Sciatic nerve (tissue), 2 donors: ENCODE data around the gene RBM7. TPM values are rescaled to one million over a fixed set of nuclear protein-coding genes. Genes with fewer than 3 reads are reported as not detected.

Experiments used
- ATAC-seq: fragments of 200-7000 bp; cut with Tn5 transposase; one replicate; pipeline ENCODE4 v1.9.1; 2020; ENCODE audit warnings: mild to moderate bottlenecking, moderate library complexity
- DNase-seq: peaks from one replicate; pipeline ENCODE4 v3.0.0-alpha.2; 2020; ENCODE audit warnings: low spot score
- intact Hi-C: fragments of 100-400 bp; cut with DNase I; formaldehyde crosslinking; loops from one replicate; pipeline ENCODE4 v1.14.2; 2022
- total RNA-seq: library from RNA; stranded (reverse); fragmentation: NEBNext Ultra II Directional; extraction: Animal tissue kit (Norgen Biotek cat#: 25700); gene quantifications from one replicate; pipeline ENCODE4 v1.2.1, GENCODE V29; 2021
- donor health status: DM: no; HTN: no; CAD: no.
- donor health status: DM: no; HTN: no; CAD: no.

Gene RBM7, protein sequence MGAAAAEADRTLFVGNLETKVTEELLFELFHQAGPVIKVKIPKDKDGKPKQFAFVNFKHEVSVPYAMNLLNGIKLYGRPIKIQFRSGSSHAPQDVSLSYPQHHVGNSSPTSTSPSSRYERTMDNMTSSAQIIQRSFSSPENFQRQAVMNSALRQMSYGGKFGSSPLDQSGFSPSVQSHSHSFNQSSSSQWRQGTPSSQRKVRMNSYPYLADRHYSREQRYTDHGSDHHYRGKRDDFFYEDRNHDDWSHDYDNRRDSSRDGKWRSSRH
- total RNA-seq = 30.9 TPM

DNA sequence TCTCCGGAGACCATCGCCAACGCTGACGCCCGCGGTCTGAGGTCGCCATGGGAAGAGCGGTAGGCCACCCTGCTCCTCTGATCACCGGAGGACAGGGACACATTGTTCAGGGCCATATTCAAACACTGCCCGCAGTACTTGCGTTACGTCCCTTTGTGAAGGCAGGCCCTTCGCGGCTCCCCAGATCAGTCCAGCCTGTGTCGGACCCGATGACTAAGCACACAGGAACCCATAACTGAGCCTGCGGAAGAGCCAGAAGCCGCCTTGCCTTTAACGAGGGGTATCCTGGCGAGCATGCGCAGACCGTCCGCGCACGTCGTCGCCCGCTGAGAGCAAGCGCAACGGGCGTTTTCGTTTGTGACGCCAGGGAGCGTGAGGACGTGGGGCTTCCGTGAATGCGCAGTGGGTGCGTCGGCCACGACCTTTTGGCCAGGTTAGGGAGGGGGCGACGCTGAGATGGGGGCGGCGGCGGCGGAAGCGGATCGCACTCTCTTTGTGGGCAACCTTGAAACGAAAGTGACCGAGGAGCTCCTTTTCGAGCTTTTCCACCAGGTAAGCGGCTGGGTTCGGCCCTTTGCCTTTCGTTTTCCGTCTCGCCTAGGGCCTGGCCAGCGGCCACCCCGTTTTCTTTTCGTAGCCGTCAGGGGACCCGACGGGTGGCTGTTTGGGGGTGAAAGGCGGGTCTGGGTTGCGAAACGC is at the start of gene RBM7, which contains the start of gene C11orf71:
RBM7 (plus strand) TSS at position 451 of the 699 bp plus-strand sequence; CDS start at position 457, 6 bp downstream.
C11orf71 (minus strand) TSS at position 296 of the 699 bp plus-strand sequence; CDS start at position 116, 180 bp downstream.
- intact Hi-C loops = no loop called here
- DNase-seq = peak; percentile 99

GRCh38 chr11:114353443-114353842 is 47.0 kb upstream of the RBM7 start:
- ATAC-seq (no peak), DNase-seq (no peak)
- intact Hi-C loops = no loop called here

More for the DNA sequence above, at the start of gene RBM7, which contains the start of gene C11orf71:
- ATAC-seq = peak; percentile 98

GRCh38 chr11:114354076-114354475 is 46.4 kb upstream of the RBM7 start:
- DNase-seq (no peak), ATAC-seq (no peak)
- intact Hi-C loops = no loop called here

DNA sequence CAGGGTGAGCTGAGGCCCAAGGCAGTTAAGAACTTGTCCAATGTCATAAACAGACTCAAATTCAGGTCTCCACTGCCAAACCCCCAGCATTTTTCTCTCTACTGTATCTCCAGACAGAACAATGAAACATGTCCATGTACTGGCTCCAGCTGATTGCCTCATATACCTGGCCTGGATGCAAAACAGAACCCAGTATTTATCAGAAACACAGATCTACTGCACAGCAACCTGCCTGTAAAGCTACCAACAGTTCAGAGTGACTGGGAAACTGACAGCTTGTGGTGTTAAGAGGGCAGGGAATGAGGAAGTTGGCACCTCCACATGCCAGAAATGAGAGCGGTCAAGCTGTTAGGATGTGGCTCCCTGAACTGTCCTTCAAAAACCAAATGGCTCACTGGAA is 41.8 kb upstream of the RBM7 start:
- ATAC-seq (no peak), DNase-seq (no peak)
- intact Hi-C loops = no loop called here

- ATAC-seq = no peak
- intact Hi-C loops = no loop called here
- DNase-seq = no peak
These were observed 41.1 kb upstream of the RBM7 start for GRCh38 chr11:114359342-114359741.

GRCh38 chr11:114362326-114362725 is 38.1 kb upstream of the RBM7 start:
- no peak for ATAC-seq
- intact Hi-C loops = no loop called here

DNA sequence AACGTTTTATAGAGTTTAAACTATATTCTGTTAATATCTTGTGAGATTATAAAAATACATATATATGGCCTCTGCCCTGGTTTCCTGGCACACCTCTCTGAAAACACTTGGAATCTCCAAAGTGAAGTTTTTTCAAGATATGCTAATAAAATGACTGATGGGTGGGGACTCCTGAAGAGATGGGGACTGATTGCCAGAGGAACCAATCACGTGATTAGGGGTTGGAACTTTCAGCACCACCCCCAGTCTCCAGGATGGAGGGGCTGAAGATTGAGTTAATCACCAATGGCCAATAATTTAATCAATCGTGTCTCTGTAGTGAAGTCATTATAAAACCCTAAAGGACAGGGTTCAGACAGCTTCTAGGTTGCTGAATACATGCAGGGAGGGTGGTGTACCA is 37.5 kb upstream of the RBM7 start:
- no peak for ATAC-seq
- intact Hi-C loops = no loop called here
- DNase-seq = no peak

More at GRCh38 chr11:114362326-114362725, 38.1 kb upstream of the RBM7 start:
- no peak for DNase-seq

DNA sequence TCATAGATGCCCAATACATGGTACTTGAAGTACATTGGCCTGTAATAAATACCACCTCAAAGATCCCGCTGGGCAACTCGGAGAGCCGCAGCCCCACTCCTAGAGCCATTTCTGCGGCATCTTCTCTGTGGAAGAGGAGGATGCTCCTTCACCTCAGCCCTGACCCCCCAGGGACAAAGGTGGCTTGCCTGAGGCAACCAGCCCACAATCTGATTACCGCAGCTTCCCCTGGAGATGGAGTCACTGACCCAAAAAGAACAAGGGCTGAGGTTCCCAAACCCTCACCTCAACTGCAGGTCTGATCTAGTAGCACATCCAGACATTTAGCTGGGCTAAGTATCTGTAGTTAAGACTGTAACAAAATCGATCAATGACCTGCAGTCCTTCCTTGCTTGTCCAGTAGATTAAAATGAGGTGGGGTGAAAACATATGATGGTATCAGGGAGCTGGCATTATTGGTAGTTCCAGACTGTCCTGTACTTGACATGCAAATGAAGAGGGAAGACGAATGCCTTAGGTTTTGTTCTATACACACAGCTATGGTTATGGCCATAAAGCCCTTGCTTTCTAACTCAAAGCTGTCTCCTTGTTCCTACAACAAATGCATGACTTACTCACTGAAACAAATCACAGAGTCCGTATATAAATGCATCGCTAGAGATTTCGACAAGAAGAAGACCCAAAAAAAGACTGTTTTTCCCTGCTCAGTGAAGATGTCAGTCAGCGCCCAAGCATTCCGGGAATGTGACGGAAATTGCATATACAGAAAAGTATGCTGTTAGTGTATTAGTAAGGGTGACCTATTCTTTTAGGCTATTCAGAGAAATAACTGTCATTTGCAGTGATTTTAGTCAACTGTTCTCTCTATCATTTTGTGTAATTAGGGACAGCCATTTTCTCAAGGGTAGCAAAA is 33.9 kb upstream of the RBM7 start:
- DNase-seq = no peak
- no peak for ATAC-seq
- intact Hi-C loops = no loop called here

- ATAC-seq = no peak
- intact Hi-C loops = no loop called here
- no peak for DNase-seq
These were observed 33.1 kb upstream of the RBM7 start for GRCh38 chr11:114367244-114367957.

- intact Hi-C loops = no loop called here
These were observed 31.4 kb upstream of the RBM7 start for GRCh38 chr11:114368918-114369680.

DNA sequence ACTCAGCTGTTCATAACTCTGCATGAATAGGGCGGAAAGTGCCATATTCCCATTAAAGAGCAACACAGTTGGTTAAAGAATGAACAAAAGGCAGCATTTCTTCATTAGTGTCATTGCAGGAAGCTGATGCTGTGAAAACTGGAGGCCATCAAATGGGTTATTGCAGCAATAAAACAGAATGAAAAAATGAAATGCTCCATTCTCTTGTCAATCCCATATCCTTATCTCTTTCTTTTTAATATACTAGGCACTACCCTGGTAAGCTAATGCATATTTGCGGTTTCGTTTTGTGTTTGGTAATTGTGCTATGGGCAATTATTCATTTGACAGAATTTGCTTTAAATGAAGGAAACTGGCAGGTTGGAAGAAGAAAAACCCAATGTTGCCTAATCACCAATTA is 25.4 kb upstream of the RBM7 start:
- intact Hi-C loops = no loop called here
- no peak for DNase-seq
- peak; percentile 41 for ATAC-seq

More at GRCh38 chr11:114368918-114369680, 31.4 kb upstream of the RBM7 start:
- DNase-seq (no peak), ATAC-seq (no peak)

- intact Hi-C loops = no loop called here
- DNase-seq (no peak), ATAC-seq (peak; percentile 71)
These were observed 22.7 kb upstream of the RBM7 start for GRCh38 chr11:114377612-114378267.

- intact Hi-C loops = no loop called here
- no peak for ATAC-seq
- DNase-seq = no peak
These were observed 20.9 kb upstream of the RBM7 start for GRCh38 chr11:114379394-114380069.

DNA sequence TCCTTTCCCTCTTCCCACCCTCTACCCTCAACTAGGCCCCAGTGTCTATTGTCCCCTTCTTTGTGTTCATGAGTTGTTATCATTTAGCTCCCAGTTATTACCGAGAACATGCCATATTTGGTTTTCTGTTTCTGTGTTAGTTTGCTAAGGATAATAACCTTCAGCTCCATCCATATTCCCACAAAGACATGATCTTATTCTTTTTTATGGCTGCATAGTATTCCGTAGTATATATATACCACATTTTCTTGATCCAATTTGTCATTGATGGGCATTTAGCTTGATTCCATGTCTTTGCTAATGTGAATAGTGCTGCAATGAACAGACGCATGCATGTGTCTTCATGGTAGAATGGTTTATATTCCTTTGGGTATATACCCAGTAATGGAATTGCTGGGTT is 18.0 kb upstream of the RBM7 start:
- intact Hi-C loops = no loop called here
- ATAC-seq (no peak), DNase-seq (no peak)

GRCh38 chr11:114384487-114384886 is 16.0 kb upstream of the RBM7 start:
- intact Hi-C loops = no loop called here
- ATAC-seq = no peak
- DNase-seq = no peak

DNA sequence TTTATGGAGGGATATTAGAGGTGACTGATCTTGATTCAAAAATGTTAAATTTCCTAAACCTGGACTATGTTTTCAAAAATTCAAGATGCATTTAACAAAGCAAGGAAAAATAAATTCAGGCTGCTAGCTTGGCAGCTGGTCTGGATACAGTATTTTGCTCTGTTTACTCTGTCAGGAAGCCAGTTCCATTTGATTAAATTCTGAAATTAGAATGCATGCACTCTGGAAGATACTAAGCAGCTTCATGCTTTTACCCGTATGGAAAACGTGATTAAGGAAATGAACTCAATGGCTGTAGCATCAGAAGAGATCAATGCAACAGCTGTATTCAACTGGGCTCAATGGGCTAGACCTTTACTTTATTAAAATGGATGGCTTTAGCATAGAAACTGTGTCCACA is 14.3 kb upstream of the RBM7 start:
- DNase-seq = no peak
- ATAC-seq = no peak
- intact Hi-C loops = no loop called here

GRCh38 chr11:114386545-114386944 is 13.9 kb upstream of the RBM7 start:
- intact Hi-C loops = no loop called here
- DNase-seq = no peak
- ATAC-seq = no peak
